NCI-H82 treated with DMSO at 0.1 percent for 48 hours (cell line): ENCODE data around the gene ARMCX2.
"Not testable (repeated sequence)": the region's sequence is repeated elsewhere in the genome, so short reads cannot be mapped to it uniquely, and the experiment has no call there.

Experiments used
- DNase-seq: peaks from one replicate; lab custom pipeline; 2025; ENCODE audit not compliant: unreplicated experiment; lab: John Stamatoyannopoulos, UW

The ARMCX2 gene

DNA sequence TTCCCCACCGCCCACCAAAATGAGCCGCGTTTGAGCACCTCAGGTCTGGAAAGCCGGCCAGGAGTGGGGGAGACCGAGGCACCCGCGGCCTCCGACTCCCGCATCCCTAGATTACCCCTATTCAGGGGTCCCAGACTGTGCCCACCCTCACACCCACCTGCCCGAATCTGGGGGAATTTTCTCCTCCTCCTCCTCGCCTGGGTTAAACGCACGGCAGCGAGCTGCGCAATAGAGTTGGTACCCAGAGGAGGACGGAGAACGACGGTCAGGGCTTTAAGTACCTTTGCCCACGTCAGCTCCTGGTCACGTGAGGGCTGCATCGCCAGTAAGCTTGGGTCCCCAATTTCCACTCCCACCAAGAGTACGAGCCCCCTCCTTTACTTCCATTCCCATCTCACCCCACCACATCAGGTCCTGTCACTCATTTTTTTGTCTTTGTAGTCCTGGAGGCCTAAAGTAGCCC lies at the start of gene ARMCX2:
Gene ARMCX2 (minus strand): TSS at position 250 of the 463 bp plus-strand sequence. CDS start 2,262 bp downstream, outside the sequence.
- peak; percentile 0 for DNase-seq

DNA sequence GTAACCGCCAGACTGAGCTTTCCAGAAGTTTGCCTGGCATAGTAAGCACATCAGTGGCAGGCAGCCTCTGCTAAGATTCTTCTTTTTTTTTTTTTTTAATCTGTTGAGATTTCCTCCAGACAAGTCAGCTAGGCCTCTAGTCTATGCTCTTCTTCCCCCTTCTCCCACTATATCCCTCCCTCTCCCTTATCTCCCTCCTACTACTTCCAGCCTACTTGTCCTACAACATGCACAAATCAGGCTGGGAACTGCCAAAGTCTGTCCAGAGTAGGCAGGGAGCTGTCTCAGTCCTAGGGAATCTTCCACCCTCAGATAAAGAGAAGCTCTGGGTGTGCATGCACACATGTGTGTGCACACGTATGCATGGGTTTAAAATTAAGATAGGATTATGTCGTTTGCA lies 49.7 kb upstream of the ARMCX2 start:
- DNase-seq, result no peak

DNA sequence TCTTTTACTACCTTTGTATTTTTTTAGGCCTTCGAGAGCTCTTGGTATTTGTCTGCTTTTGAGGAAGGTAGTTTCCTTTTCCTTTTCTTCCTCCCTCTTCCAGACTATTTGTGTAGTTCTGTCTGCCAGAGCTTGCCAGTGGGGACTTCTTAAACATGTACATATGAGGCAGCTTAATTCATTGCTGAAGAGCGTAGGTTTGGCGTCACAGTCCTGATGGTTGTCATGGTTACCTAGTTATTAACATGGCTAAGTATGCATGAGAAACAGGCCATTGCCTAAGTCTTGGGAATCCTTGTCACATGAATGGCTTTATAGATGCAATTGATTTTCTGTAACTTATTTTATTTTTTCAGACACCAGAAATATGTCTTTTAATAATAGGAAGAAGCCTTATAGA lies 48.5 kb upstream of the ARMCX2 start:
- DNase-seq, result no peak

DNA sequence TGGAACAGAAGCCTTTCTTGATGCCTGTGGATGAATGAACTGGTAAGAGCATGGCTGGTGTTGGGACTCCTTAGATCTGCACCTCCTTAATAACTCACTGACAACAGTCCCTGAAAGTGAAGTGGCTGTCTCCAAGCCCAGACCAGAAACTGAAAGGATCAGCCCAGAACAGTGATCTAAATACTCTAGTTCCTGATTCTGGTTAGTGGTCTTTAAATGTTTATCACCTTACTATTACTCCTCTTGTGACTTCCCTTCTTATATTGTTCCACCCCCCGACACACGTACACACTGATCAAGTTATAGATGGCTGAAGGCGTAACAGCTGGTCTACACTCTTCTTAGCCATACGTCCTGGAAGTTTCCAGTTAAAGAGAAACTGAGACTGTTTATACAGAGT lies 33.8 kb upstream of the ARMCX2 start:
- DNase-seq, result no peak

DNA sequence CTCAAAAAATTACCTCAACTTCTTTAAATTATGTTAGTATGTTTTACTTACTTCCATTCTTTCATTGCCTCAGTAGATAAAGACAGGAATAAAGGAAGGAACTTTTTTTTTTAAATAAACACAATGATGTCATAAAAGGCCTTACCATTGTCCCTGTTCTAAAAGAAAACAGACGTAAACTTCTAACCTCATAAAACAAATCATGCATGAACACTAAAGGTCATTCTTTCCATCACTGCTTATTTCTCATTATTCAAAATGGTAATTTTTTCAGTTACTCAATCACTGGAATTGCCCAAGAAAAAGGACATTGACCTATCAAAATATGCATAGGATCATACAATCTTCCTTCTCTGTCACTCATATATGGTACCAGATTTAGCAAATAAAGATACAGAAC lies 32.2 kb upstream of the ARMCX2 start:
- DNase-seq, result no peak

DNA sequence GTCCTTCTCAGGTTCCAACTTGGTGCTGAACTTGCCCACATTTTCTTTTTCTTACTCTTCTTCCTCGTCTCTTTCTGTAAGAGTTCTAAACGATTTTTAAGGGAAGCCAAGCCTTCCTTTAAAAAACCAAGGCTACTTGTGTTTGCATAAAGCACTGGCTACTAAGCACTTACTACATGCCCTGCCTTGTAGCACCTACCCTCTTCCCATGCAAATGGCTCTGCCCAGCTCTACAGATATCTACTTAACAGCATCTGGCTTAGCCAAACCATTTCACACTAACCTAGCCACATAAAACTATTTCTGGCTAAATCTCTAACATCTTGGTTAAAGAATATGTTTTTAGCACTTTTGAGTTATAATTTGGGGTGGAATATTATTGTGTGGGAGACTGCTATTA lies 26.9 kb upstream of the ARMCX2 start:
- DNase-seq, result no peak

DNA sequence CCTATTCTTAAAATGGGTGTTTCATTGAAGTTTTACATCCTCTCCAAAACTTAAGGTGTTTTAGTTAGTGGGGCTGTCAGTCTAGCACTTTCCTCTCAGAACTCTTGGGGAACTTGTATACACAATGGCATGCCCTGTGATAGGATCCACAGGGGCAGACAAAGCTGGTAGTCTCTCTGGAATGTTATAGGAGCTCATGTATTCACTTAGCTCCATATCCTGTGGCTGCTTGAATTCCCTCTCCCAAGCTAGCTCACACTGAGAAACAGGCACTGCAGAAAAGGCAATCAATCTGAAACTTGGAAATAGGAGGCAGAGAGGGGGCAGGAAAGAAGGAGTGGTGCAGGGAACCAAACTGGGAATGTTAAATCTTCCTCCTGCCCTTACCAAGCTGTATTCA lies 26.3 kb upstream of the ARMCX2 start:
- DNase-seq, result no peak

DNA sequence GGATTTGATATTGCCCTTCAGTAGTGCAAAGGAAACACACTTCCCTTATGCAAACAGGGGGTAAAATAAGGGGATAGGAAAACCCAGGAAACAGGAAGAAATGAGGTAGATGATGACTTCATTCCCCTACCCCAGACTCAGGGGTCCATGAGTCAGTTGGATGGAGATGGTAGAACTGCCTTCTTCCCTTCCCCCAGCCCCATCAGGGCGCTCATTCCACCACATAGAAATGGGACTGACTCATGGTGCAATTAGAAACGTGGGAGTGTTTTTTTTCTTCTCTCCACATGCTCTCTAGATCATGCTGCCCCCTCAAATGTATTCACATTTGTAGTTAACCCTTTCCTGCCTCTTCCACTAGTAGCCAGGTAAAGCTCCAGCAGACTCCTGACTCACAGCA lies 23.1 kb upstream of the ARMCX2 start:
- no peak for DNase-seq

DNA sequence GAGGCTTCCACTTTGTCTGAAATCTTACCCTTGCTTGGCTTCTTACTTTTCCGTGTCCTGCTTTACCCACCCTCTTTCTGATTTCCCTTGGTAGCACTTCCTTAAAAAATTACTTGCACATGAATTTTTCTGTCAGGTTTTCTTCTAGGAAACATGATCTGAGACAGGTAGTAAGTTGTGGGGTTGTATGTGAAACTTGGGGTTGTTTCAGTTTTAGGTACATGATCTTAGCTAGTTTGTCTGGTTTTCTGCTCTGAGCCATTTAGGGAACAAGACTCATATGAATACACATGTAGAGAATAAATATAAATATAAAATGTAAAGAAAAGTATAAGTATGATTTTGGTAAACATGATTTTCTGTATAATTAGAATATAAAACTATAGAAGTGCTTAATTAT lies 17.4 kb upstream of the ARMCX2 start:
- DNase-seq, result no peak

DNA sequence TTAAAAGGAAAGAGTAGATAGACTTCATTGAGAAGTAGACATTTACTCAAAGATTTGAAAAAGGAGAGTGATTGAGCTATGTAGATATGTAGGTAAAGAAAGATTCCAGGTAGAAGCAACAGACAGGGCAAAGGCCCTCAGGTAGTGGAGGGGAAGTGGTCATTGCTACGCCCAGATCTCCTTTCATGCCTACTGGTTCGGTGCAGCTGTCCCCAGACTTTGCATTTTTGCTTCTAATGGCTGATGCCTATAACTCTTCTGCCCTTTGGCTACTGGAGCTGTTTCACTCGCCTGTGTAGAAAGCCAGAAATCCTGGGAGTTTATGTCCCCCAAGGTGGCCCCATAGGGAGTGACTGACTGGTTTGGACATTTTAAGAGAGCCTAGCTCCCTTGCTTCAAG lies 16.9 kb upstream of the ARMCX2 start:
- DNase-seq, result no peak

DNA sequence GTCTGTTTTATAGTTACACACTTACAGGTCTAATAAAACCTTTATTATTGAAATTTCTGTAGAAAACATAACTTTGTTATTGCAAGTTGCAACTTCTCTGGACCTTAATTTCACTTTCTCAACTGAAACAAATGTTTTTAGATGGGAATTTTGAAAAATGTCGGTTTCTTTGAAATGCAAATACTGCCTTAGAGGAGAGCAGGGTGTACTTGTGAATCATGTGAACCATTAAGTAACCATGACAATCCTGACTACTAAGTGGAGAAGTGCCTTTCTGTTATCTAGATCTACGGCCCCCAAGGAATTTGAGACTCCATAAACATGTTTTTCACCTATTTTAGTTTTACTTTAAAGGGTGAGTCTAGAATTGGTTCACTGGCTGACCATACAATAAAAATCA lies 8.5 kb upstream of the ARMCX2 start:
- DNase-seq, result no peak

DNA sequence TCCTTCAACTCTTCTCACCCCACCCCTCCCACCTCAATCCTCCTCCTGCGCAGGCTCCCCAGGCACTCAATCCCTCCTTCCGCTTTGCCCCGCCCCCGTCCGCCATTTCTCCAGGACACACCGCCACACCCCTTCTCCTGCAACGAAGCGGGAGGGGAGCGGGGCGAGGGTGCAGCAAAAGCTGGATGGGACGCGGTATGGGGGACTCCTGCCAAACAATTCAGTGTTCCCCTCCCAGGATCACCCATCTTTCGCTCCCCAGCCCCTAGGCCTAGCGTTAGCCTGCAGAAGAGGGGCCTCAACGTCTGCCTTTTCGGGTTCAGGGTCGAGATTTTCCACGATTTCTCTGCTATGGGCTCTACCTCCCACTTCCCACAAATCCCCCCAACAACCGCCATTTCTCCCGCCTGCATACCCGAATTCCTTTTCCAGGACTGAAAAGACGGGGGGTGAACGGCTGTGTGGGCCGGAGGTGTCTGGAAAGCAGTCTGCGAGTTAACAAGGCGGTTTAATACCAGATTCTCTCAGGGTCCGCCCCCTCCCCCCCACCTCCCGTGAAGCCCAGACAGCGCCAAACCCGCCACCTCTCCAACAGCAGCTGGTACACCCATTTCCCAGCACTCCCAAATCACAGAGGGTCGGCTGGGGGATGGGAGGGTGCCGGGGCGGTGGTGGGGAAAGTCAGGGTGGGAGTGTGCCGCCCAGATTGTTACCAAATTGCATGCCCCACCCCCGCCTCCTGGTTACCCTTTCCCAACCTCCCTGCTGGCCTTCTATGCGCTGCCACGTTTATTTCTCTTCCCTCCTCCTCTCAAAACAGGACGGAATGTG lies 774 bp downstream of the ARMCX2 start:
- peak; percentile 49 for DNase-seq

DNA sequence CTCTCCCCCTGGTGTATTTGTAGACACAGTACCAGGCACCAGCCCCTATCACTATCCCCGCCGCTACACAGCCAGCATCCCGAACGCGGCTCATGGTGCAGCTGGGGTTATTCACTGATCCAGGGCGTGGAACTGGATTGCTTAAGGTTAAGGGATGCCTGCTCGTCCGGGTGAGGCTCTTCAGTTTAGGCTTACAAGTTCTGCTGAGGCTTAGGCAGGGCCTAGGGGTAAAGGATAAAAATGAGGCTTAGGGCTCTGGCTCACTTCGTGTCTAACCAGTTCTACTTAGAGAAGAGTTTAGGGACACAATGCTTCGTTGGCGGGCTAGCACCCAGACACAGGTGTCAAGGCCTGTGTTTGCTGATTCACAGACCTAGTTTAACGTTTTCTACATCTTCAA lies 2.2 kb downstream of the ARMCX2 start:
- no peak for DNase-seq

DNA sequence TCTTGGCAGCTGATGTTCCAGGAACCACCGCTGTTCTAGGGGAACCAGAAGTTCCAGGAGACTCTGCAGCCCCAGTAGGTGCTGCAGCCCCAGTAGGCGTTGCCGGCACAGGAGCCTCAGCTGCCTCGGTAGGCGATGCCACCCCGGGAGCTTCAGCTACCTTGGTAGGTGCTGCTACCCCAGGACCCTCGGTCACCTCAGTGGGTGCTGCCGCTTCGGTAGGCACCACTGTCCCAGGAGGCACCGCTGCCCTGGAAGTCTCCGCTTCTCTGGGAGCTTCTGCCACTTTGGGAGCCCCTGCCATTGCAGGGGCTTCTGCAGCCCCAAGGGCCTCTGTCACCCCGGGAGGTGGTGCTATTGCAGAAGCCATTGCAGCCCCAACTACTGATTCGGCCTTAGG lies 2.8 kb downstream of the ARMCX2 start:
- DNase-seq, result no peak

DNA sequence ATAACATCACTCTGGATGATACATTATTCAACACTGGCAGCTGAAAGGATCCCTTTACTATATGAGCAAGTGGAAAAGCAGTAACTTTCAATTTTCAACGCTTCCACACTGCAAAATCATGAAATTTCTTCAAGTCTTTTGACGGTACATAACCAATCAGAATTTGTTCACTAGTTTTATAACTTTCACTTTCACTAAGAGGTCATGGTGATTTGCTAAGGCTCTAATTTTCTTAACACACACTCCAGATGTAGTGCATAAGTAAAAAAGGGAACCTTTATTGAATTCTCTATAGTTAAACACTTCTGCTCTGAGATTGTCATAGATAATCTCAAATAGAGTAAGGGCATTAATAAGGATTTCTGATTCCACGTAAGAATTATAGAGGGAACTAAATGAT lies 4.1 kb downstream of the ARMCX2 start:
- DNase-seq, result no peak

DNA sequence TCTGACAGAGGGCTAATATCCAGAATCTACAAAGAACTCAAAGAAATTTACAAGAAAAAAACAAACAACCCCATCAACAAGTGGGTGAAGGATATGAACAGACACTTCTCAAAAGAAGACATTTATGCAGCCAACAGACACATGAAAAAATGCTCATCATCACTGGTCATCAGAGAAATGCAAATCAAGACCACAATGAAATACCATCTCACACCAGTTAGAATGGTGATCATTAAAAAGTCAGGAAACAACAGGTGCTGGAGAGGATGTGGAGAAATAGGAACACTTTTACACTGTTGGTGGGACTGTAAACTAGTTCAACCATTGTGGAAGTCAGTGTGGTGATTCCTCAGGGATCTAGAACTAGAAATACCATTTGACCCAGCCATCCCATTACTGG lies 11.9 kb downstream of the ARMCX2 start:
- DNase-seq, result not testable (repeated sequence)

DNA sequence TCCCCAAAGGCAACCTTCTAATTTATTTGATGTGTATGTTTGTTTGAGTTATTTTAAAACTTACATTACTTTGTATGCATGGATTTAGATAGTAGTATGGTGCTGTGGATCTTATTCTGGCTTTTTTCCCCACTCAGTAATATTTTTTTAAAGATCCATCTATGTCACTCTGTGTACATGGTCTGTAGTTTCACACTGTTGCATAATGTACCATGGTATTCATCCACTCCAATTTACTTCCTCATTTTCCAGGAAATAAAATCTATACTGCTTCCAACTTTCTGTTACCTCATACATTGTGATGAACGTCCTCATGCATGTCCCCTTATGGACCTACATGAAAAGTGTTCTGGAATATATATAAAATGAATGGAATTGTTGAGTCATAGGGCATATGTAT lies 17.6 kb downstream of the ARMCX2 start:
- DNase-seq, result no peak

DNA sequence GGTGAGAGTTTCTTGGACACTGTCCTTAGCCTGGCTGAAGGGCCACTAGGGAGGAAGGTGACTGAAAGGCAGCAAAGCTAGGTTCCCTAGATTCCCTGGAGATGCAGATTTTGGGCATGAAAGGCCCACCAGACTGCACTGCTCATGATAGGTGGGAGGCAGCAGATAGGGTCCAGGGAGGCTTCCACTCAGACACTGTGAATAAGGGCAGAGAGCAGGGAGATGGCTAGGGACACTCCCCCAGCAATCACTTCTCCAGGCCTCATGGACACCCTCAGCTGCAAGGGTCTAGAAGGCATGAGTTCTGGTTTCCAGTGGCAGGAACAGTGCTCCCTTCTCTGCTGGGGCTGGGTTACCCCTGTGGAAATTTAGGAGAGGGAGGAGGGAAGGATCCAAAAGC lies 20.1 kb downstream of the ARMCX2 start:
- DNase-seq, result no peak

DNA sequence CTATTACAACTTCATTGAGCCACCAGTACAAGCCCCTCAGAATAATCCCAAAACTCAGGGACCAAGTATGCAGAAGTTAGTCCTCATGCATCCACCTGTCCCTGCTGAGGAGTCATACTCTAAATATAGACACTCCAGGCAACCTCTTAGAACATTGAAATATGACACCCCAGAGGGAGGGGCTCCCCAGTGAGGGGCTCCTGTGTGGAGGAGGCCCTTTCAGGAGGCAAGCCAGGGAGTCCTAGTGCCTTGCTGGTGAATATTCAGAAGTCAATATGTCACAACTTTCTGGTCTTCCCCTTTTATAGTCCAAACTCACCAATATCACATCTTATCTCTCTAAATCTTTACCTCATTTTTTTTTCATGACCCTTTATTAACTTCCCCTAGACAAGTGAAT lies 40.3 kb downstream of the ARMCX2 start:
- peak; percentile 8 for DNase-seq

DNA sequence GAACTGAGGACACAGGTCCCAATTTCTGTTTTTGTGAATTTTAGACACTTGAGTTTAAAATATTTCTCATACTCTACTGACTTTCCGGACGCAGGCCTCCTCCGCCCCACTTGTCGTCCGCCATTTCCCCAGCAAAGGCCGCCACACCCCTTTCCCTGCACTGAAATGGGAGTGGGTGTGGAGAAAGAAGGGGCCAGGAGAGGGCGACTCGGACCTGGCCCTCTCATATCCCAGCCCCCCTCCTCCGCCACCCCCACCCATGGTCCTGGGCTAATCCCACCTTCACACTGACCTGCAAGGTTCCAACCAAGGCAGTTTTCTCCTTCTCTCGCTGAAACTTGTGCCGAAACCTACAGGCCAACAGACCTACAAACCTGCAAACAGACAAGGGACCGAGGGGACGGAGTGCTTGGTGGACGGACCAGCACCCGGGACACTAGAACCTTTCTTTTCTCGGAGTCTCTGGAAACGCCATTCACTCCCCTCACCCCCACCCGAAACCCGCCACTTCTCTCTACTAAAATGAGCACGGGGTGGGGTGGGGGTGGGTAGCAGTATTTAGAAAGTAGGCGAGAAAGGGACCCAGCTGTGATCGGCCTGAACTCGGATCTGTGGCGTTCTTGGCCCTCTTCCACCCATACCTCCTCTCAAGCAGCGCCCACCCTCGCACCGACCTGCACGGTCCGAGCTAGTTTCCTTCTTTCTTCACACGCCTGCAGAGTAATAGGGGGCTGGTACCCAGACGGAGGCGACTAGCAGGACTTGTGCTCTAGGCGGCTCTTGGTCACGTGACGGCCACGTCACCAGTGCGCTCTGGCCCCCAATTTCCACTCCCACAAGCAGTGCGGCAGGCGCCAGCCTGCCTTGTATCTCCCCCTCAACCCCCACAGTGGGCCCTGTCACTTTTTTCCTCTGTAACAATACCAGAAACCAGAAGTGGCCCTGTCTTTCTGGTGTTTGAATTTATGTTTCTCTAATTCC lies 42.1 kb downstream of the ARMCX2 start, which contains the start of gene ARMCX6:
Gene ARMCX6 (minus strand): TSS at position 790 of the 981 bp plus-strand sequence. CDS start 1,380 bp downstream, outside the sequence.
- peak; percentile 57 for DNase-seq

DNA sequence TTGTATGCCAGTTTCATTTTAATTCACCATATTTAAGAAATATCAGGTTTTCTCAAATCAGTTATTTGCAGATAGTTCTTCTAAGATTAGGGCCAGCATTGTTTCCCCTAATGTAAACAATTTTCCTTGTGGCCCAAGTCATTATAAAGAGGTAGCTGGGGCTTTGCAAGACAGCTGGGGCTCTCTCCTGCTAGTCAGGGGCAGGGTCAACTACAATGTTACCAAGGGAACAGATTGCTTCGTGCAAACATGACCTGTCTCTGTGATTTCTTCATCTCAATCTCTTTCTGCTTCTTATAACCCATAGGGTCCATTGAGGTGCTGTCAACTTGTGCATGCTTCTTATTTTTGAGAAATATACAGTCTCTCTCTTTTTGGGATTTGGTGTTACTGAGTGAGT lies 53.9 kb downstream of the ARMCX2 start:
- DNase-seq, result no peak
